Gastroesophageal sphincter (tissue), 3 donors: ENCODE results near the gene ARFRP1.

Experiments used
- EP300 ChIP-seq: sonication (generic); formaldehyde crosslinking; IDR thresholded peaks from one replicate; pipeline ENCODE4 v1.6.1; 2017; ENCODE audit warnings: antibody characterized with exemption, mild to moderate bottlenecking
- POLR2A ChIP-seq, 2 donors: fragments of 450-650 bp; IDR thresholded peaks; one replicate each; pipeline ENCODE4 v1.6.1; 2017; ENCODE audit warnings: antibody characterized with exemption in 2 of 2, mild to moderate bottlenecking in 2 of 2, moderate library complexity in 1 of 2
- POLR2AphosphoS5 ChIP-seq: sonication (generic); formaldehyde crosslinking; IDR thresholded peaks from one replicate; pipeline ENCODE4 v1.6.1; 2017; ENCODE audit warnings: antibody characterized with exemption
- TF ChIP-seq, protein P1 (sequence below), 4 experiments: fragments of 200-600 bp in 2 of 4; fragments of 450-650 bp in 2 of 4; sonication (generic) in 1 of 4; IDR thresholded peaks; one replicate each; pipeline ENCODE4 v1.5.1; 2017 to 2019; ENCODE audit warnings: antibody characterized with exemption in 4 of 4, mild to moderate bottlenecking in 2 of 4, moderate library complexity in 2 of 4

DNA sequence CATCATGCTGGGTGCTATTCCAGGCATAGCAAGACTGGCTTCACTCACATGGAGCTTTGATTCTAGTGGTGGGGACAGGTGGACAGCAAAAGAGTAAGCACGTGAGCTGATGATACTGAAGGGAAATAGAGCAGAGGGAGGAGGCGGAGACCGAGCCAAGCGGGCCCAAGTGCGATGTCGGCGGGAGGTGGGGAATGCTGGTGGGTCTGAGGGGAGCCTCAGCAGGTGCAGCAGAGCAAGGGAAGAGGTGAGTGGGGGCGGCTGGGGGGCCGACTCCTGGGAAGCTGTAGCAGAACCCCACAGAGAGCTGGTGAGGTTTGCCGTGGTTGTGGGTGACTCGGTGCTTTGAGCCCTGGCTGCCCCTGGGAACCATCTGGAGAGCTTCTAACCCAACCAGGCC, 39.4 kb downstream of the ARFRP1 start:
- TF ChIP-seq POLR2AphosphoS5 (no peak), POLR2A (IDR thresholded peaks at IDR 0.05) (no peak), EP300 (no peak)
- TF ChIP-seq, protein P1, sequence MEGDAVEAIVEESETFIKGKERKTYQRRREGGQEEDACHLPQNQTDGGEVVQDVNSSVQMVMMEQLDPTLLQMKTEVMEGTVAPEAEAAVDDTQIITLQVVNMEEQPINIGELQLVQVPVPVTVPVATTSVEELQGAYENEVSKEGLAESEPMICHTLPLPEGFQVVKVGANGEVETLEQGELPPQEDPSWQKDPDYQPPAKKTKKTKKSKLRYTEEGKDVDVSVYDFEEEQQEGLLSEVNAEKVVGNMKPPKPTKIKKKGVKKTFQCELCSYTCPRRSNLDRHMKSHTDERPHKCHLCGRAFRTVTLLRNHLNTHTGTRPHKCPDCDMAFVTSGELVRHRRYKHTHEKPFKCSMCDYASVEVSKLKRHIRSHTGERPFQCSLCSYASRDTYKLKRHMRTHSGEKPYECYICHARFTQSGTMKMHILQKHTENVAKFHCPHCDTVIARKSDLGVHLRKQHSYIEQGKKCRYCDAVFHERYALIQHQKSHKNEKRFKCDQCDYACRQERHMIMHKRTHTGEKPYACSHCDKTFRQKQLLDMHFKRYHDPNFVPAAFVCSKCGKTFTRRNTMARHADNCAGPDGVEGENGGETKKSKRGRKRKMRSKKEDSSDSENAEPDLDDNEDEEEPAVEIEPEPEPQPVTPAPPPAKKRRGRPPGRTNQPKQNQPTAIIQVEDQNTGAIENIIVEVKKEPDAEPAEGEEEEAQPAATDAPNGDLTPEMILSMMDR (IDR thresholded peaks at IDR 0.05) = no peak
